Measurements from ENCODE around the gene PPFIA1.

The PPFIA1 gene

GRCh38 chr11:70297341-70297740, 26.9 kb downstream of the PPFIA1 start:
- DNase-seq (ENCODE audit: low spot score): no peak

DNA sequence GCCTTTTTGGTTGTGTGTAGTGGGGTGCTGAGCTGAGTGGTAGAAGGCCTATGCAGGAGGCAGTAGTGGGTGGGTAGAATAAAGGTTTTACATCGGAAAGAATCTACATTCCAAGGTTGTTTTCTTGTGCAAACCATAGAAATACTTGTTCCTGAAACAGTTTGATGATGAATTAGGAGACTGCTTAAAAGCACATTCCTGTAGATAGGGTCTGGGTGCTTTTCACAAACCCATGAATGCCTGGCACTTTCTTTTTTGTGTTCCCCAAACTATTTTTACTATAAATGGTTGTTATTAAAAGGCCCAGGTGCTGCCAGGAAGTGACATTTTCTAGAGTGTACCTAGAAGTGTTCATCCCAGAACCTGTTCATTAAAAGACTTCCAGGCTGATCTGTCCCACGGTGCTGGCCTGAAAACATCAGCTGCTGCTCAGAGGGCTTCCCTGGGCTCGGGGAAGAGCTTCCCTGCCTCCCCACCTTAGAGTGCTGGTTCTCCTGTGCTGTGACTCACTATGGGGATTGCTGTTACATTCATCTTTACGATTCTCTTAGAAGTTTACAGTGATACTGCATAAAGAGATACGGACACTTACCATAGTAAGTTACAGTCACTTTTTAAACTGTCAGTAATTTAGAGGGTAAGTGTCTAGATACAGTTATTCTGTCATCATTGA, 27.9 kb downstream of the PPFIA1 start:
- DNase-seq (ENCODE audit: low spot score): no peak

- no peak for DNase-seq (ENCODE audit: low spot score)
Measured at GRCh38 chr11:70299636-70300035, 29.1 kb downstream of the PPFIA1 start.

GRCh38 chr11:70301191-70301590, 30.7 kb downstream of the PPFIA1 start:
- DNase-seq (ENCODE audit: low spot score): peak; percentile 72

GRCh38 chr11:70301721-70302418, 31.4 kb downstream of the PPFIA1 start:
- no peak for DNase-seq (ENCODE audit: low spot score)

- DNase-seq (ENCODE audit: low spot score): no peak
Measured at GRCh38 chr11:70302419-70302752, 31.9 kb downstream of the PPFIA1 start.

DNA sequence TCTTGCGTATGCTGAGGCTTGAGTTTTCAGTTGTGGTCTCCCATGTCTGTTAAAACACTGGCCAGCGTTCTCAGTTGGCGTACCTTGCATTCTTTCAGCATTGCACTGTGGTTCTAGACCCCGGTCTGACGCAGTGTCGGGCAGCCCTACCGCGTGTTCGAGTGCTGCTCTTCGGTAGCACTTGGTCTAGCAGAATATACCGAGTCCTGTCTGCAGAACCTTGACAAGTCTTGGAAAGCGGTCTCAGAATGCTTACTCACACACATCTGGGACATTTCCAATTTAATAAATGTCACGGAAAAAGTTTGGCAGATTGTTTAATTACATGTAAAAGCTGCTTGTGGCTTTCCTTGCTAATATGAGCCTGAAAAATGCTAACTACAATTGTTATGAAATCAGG, 32.6 kb downstream of the PPFIA1 start:
- DNase-seq (ENCODE audit: low spot score): no peak

DNA sequence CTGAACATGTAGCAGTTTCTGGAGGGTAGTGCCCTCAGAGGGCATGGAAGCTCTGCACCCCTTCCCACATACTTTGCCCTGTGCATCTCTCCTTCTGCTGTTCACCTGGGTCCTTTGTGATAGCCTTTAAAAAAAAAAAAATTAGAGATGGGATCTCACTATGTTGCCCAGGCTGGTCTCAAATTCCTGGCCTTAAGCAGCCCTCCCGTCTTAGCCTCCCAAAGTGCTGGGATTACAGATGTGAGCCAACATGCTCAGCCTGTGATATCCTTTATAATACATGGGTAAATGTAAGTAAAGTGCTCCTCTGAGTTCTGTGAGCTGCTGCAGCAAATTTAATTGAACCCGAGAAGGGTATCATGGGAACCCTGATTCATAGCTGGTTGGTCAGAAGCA, 33.7 kb downstream of the PPFIA1 start:
- DNase-seq (ENCODE audit: low spot score): no peak

DNA sequence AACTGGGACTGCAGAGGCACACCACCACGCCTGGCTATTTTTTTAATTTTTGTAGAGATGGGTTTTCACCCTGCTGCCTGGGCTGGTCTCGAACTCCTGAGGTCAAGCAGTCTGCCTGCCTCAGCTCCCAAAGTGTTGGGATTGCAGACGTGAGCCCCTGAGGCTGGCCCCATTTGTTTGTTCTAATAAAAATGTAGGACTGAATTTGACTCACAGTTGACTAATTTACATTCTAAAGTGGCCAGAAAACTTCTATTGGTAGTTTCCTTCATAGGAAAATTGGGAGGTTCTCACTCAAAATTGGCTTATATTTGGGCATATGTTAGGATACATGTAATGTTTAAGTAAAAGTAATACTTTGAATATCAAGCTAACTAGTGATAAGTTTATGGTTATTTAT, 35.0 kb downstream of the PPFIA1 start:
- no peak for DNase-seq (ENCODE audit: low spot score)

DNA sequence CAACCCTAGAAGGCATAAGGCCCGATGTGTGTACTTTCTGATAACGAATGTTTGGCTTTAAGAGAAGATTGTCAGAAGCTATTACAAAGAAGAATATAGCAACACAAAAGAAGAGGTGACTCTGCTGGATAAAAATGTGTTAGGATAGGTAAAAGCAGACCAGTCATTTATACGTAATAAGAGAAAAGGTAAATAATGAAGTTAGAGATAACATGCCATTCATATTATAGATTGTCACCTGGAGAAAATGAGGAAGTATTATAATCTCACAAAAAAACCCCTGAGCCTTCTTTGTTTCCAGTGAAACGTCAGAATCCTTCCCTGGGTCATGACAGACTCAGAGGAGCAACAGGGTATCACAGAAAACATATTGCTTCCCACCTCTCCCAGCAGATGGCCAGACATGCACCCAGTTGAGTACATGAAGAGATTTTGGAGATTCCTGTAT, 36.1 kb downstream of the PPFIA1 start:
- DNase-seq (ENCODE audit: low spot score): no peak

DNA sequence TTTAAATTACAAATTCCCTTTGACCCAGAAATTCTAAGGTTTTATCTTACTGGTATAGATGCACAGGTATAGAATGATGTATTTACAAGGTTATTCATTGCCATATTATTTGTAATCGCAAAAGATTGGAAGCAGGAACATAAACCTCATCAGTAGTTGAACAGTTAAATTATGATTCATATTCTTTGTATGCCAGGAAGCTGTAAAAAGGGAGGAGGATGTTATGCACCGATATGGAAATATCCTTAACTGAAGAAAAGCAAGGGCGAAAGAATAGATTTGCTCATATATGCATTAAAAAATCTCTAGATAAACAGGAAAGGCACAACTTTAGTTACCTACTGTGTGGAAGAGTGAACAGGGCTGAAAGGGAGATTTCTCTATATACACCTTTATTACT, 36.7 kb downstream of the PPFIA1 start:
- DNase-seq (ENCODE audit: low spot score): no peak

- no peak for DNase-seq (ENCODE audit: low spot score)
Measured at GRCh38 chr11:70311616-70312015, 41.1 kb downstream of the PPFIA1 start.

DNA sequence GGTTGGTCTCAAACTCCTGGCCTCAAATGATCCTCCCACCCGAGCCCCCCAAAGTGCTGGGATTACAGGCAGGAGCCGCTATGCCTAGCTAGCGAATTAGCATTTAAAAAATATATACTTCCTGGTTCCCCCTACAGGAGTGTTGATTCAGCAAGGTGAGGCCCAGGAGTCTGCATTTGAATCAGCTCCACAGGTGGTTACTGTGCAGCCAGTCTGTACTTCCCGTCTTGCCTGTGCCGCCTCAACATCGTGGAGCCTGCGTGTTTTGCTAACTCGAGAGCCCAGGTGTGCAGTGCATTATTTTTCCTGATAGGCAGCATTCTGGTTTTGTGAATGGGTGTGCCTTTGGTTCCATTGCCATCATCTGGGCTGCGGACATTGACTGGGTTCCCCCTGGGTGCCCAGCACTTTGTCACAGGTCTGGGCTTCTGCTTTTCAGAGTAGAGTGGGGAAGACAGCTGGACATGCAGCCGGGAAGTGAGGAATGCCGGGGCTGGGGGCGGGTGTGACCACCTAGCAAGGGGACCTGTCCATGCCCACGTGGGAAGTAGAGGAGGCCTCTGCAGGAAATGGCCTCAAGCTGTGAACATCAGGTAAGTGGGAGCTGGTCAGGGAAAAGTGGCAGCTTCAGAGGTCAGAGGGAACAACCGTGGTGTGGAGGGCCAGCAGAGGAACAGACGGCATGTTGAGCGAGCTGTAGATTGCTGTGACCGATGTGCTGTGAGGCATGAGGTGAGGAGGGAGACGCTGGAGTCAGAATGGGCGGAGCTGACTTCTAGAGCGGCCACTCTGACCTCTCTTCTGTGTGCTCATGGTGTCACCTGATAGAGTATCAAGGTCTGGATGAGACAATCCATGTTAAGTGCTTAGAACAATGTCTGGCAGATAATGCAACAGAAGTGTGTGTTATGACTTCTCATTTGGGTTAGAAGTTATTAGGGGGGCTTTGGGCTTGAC, 42.2 kb downstream of the PPFIA1 start:
- DNase-seq (ENCODE audit: low spot score): no peak

GRCh38 chr11:70313945-70314344, 43.5 kb downstream of the PPFIA1 start:
- DNase-seq (ENCODE audit: low spot score): no peak

- no peak for DNase-seq (ENCODE audit: low spot score)
Measured at GRCh38 chr11:70314730-70315129, 44.2 kb downstream of the PPFIA1 start.

DNA sequence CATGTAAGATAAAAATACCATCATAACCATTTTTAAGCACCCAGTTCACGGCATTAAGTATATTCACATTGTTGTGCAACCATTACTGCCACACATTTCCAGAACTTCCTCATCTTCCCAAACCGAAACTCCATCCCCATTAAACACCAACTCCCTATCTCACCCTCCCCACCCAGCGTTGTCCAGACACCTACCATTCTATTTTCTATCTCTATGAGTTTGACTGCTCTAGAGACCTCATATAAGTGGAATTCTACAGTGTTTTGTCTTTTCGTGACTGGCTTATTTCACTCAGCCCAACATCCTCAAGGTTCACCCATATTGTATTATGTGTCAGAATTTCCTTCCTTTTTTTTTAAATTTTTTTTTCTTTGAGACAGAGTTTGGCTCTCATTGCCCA, 45.2 kb downstream of the PPFIA1 start:
- DNase-seq (ENCODE audit: low spot score): no peak

DNA sequence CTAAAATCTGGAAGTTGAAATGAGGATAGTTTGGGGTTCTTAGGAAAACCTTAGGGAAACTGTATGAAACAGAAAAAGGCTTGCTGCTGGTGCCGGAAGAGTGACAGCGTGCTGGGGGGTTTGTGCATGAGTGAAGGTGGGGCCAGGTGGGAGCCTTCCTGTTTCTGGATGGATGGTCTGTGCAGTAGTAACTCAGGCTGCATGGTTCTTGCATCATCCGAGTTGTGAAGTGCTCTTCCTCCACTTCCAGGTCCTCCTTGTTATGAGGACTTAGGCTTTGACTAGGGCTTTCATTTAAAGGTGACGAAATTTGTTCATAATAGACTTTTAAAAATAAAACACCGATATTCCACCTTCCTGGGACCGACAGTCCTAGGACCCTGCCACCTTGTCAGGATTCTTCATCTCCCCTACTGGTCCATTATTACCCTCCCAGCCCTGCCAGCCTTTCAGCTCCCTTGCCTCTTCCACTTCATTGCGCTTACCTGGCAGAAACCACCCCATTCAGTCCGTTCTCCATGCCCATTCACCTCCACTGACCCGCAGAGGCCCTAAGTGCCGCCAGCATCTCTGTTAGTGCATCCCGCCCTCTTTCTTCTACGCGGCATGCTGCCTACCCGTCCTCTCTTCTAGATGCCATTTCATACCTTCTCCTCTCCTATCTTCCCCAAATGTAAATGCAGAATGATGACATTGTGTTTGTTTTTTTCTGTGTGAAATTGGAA, 47.3 kb downstream of the PPFIA1 start:
- DNase-seq (ENCODE audit: low spot score): no peak

DNA sequence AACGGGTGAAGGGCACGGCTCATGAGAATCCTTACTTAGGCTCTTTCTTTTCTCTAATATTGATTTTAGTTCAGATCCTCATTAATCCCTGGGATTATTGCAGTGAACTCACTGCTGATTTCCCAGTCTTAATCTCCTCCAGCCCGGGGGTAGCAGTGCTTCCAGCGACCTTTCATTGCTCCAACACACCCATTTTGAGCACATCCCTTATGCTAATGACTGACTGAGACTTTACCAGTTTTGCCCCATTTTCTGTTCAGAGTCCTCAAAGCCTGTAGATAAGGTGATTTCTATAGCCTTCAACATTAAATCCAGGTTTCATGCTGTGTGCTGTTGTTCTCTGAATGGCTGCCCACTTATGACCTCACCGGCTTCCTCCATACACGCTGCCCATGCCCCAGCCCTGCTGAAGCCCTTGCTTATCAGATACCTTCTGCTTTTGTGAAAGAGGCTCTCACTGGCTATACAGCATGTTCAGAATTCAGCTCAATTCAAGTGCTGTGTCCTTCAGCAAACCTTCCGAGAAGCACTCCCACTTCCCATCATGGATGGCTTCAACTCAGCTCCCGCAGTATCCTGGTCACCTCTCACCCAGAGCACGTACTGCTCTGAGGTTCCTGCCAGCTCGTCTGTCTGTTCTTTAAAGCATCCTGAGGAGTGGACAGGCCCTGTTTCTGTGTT, 49.0 kb downstream of the PPFIA1 start:
- no peak for DNase-seq (ENCODE audit: low spot score)

- DNase-seq (ENCODE audit: low spot score): no peak
Measured at GRCh38 chr11:70322666-70323065, 52.2 kb downstream of the PPFIA1 start.

GRCh38 chr11:70323806-70324205, 53.3 kb downstream of the PPFIA1 start:
- no peak for DNase-seq (ENCODE audit: low spot score)

DNA sequence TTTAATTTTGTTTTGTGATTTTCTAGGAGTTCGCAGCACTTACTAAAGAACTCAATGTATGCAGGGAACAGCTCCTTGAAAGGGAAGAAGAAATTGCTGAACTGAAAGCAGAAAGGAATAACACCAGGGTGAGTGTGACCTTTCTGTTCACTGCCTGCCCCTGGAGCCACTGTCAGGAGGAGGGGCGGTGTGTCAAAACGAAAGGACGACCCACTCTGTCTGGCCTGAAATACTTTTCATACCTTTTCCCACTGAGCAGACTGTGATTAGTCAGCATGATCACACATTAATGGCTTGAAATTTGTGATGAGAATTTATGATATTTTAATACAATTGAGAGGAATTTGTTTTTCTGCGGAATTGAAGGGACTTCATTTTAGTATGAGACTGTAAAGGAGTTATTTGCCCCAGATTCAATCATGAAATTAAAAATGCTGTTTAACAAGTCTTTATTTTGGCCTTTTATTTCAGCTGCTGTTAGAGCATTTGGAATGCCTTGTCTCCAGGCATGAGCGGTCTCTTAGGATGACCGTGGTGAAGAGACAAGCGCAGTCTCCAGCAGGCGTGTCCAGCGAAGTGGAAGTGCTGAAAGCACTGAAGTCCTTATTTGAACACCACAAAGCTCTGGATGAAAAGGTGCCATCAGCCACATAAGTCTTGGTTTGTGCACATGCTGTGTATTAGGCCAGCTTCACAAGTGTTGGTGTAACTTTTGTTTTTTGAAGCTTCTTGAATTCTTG, 54.1 kb downstream of the PPFIA1 start:
- no peak for DNase-seq (ENCODE audit: low spot score)

All from HuH-7 (cell line).